ENCODE data around the gene PARP3.

DNA sequence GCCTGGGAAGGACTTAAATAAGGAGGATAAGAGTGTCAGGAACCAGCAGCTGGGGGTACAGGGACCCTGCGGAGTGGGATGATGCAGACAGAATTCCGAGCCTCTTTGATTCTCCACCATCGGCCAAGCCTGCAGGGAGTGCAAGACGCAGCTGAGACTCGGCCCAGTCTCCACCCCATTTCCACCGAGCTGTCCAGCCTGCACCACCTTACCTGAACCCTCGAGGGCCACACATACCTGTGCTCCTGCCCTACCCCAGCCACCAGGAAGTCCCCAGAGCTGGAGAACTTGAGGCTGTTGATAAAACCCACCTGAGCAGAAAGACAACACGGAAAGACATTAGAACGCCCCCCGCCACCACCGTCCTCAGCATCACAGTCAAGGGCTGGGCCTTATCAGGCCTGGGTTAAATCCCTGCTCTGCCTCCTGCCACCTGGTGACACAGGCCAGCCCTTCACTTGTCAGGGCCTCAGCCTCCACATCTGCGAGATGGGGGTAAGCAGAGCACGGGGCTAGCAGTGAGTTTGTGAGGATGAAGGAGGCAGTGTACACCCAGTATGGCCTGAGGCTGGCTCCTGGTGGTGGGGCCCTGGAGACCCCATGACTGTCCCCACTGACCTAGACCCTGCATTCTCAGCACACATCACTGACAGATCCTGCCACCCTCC lies 8.6 kb upstream of the PARP3 start:
- TF ChIP-seq SP1 (IDR thresholded peaks at IDR 0.05; ENCODE audit: low read depth, low read length) (no peak), MAFK (IDR thresholded peaks at IDR 0.05; ENCODE audit: low read depth, low read length) (no peak), EZH2 (IDR thresholded peaks at IDR 0.05; ENCODE audit: low read depth, low read length, severe bottlenecking) (no peak), POLR2AphosphoS5 (IDR thresholded peaks at IDR 0.05; ENCODE audit: low read depth, low read length) (no peak), TAF7 (optimal IDR thresholded peaks at IDR 0.05; ENCODE audit: borderline replicate concordance, low read depth, low read length) (no peak), CHD2 (IDR thresholded peaks at IDR 0.05; ENCODE audit: low read length) (no peak), RAD21 (IDR thresholded peaks at IDR 0.05 in 1 of 2, conservative IDR thresholded peaks at IDR 0.05 in 1 of 2; ENCODE audit: low read depth in 2 of 2, low read length in 2 of 2) (no peak), EGR1 (IDR thresholded peaks at IDR 0.05; ENCODE audit: borderline replicate concordance, low read depth, low read length) (no peak), GTF2F1 (IDR thresholded peaks at IDR 0.05; ENCODE audit: borderline replicate concordance, low read depth, low read length) (no peak), ZNF274 (IDR thresholded peaks at IDR 0.05; ENCODE audit: borderline replicate concordance, extremely low read depth, low read length) (no peak), RXRA (IDR thresholded peaks at IDR 0.05; ENCODE audit: insufficient read depth, low read depth, low read length) (no peak)
- TF ChIP-seq, protein P1, sequence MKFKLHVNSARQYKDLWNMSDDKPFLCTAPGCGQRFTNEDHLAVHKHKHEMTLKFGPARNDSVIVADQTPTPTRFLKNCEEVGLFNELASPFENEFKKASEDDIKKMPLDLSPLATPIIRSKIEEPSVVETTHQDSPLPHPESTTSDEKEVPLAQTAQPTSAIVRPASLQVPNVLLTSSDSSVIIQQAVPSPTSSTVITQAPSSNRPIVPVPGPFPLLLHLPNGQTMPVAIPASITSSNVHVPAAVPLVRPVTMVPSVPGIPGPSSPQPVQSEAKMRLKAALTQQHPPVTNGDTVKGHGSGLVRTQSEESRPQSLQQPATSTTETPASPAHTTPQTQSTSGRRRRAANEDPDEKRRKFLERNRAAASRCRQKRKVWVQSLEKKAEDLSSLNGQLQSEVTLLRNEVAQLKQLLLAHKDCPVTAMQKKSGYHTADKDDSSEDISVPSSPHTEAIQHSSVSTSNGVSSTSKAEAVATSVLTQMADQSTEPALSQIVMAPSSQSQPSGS (IDR thresholded peaks at IDR 0.05; ENCODE audit: low read length) = no peak
- TF ChIP-seq, protein P2, sequence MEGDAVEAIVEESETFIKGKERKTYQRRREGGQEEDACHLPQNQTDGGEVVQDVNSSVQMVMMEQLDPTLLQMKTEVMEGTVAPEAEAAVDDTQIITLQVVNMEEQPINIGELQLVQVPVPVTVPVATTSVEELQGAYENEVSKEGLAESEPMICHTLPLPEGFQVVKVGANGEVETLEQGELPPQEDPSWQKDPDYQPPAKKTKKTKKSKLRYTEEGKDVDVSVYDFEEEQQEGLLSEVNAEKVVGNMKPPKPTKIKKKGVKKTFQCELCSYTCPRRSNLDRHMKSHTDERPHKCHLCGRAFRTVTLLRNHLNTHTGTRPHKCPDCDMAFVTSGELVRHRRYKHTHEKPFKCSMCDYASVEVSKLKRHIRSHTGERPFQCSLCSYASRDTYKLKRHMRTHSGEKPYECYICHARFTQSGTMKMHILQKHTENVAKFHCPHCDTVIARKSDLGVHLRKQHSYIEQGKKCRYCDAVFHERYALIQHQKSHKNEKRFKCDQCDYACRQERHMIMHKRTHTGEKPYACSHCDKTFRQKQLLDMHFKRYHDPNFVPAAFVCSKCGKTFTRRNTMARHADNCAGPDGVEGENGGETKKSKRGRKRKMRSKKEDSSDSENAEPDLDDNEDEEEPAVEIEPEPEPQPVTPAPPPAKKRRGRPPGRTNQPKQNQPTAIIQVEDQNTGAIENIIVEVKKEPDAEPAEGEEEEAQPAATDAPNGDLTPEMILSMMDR (IDR thresholded peaks at IDR 0.05; ENCODE audit: control extremely low read depth in 1 of 3, insufficient read depth in 1 of 3, low read depth in 1 of 3, low read length in 3 of 3) = no peak
